ENCODE data around the gene BCL7A. TPM values are rescaled to one million over a fixed set of nuclear protein-coding genes. Genes with fewer than 3 reads are reported as not detected.

BCL7A gene
- total RNA-seq, 1 donor from 2014 or later, result 12.4 TPM

DNA sequence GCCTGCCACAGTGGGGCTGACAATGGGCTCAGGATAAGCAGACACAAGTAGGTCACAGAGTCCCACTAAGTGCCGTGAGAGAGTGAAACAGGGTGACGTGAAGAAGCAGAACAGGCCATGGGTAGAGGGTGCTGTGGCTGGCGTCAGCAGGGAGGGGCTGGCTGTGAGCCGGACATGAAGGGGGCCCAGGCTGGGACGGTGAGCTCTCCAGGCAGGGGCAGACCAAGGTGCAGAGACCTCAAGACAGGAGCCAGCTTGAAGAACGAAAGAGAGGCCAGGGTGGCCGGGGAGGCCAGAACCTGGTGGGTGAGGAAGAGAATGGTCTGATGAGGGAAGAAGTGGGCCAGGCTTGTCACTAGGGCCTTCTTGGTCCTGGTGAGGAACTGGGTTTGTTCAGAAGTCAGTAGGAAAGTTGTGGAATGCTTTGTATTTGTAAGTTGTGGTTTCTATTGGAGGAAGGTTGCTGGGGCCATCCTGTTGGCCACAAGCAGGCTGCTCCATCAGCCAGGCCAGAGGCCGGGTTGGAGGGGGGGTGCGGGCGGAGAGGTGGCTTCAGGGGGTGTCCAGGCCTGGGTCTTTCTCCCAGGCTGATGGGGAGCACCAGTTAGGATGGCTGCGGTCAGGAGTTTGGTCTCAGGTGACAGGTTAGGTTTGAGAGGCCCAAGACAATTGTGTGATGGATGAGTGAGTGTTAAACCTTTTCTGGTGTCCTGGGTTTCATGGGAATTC is 35.5 kb downstream of the BCL7A start:
- TF ChIP-seq, protein P1, sequence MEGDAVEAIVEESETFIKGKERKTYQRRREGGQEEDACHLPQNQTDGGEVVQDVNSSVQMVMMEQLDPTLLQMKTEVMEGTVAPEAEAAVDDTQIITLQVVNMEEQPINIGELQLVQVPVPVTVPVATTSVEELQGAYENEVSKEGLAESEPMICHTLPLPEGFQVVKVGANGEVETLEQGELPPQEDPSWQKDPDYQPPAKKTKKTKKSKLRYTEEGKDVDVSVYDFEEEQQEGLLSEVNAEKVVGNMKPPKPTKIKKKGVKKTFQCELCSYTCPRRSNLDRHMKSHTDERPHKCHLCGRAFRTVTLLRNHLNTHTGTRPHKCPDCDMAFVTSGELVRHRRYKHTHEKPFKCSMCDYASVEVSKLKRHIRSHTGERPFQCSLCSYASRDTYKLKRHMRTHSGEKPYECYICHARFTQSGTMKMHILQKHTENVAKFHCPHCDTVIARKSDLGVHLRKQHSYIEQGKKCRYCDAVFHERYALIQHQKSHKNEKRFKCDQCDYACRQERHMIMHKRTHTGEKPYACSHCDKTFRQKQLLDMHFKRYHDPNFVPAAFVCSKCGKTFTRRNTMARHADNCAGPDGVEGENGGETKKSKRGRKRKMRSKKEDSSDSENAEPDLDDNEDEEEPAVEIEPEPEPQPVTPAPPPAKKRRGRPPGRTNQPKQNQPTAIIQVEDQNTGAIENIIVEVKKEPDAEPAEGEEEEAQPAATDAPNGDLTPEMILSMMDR (conservative IDR thresholded peaks at IDR 0.05; ENCODE audit: low read depth, low read length), result no peak

DNA sequence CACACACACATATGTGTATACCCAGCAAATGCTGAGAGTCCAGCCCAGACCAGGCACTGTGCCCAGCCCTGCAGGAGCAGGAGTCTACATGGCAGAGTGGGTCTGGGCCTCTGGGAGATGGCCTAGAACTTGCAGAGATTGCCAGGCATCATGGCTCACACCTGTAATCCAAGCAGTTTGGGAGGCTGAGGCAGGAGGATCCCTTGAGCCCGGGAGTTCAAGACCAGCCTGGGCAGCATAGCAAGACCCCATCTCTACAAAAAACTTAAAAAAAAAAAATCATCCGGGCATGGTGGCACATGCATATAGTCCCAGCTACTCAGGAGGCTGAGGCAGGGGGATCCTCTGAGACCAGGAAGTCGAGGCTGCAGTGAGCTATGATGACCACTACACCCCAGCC is 36.1 kb downstream of the BCL7A start:
- TF ChIP-seq, protein P1 (conservative IDR thresholded peaks at IDR 0.05; ENCODE audit: low read depth, low read length), result no peak
- H3K4me3 ChIP-seq (ENCODE audit: low read depth, low read length), result no peak overlapping the region
- DNase-seq (ENCODE audit: low read depth), result no peak

More for the DNA sequence above, 35.5 kb downstream of the BCL7A start:
- DNase-seq (ENCODE audit: low read depth), result no peak
- no peak overlapping the region for H3K4me3 ChIP-seq (ENCODE audit: low read depth, low read length)

DNA sequence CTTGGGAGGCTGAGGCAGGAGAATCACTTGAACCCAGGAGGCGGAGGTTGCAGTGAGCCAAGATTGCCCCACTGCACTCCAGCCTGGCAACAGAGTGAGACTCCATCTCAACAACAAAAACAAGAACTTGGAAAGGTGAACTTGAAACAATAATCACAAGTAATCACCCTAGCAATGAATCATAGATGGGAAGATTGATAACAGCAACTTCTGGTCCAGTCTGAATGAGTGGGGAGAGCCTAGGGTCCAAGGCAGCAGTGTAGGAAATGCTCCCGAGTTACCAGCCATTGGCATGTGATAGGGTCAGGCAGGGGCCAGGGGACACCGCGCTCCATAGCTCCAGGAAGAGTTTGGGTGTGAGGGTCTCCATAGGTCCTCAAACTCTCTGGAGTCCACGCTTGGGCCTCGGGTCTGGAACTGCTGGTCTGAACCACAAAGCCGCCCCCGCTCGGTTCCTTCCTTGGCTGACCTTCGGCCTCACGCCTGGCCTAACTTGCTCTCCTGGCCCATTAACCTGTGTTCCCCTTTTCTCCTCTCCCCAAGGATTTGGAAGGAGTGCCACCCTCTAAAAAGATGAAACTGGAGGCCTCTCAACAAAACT is 37.0 kb downstream of the BCL7A start:
- no peak overlapping the region for H3K4me3 ChIP-seq (ENCODE audit: low read depth, low read length)
- no peak for DNase-seq (ENCODE audit: low read depth)
- TF ChIP-seq, protein P1 (conservative IDR thresholded peaks at IDR 0.05; ENCODE audit: low read depth, low read length), result no peak

DNA sequence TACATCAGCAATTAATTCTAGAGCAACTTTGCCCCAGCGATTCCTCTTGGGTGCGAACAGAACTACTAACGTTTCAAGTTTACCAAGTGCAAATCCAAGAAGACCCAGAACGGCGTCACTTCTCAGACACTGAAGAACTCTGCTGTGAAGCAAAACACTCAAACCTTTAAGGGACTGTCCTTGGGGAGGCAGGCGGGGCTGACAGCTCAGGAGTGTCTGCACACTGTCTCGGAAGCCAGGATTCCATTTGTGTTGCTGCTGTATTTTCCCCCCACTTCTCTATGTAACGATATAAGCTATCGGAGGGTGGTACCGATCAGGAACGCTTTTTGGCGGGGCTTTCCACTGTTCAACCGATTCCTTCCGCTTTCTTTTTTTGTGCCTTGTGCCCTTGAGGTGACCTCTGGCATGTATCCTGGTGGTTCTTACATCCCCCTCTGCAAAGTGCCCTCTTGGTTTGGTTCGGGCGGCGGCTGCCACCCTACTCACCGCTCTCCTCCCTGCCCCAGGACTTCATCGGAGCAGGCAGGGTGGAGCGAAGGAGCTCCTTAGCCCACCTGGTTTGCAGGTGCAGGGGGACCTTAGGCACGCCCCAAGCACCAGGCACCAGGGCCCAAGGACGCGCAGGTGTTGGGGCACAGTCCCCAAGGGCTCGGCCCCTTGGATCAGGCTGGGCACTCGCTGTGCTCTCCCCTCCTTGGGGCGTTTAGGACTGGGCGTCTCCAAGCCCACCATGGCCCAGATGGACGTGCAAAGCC is 37.7 kb downstream of the BCL7A start:
- no peak overlapping the region for H3K4me3 ChIP-seq (ENCODE audit: low read depth, low read length)
- DNase-seq (ENCODE audit: low read depth), result no peak
- TF ChIP-seq, protein P1 (conservative IDR thresholded peaks at IDR 0.05; ENCODE audit: low read depth, low read length), result no peak

DNA sequence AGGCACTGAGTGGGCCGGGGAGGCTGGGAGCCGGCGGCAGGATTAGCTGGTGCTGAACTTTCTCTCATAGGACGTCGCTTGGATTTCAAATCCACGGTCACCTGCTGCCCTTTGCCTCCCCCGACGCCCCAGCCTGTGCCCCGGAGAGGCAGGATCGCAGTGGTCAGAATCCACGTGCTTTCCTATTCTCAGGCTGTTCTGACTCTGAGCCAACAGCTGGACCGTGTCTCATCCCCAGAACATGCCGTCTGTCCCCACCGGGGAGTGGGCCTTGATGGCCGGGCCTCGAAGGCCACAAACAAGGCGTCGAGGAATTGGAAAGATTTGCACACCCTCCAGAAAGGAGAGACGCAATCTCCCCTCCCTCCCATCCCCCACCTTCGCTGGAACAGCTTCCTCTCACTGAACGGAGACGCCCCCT is 38.4 kb downstream of the BCL7A start:
- TF ChIP-seq, protein P1 (conservative IDR thresholded peaks at IDR 0.05; ENCODE audit: low read depth, low read length), result no peak
- no peak overlapping the region for H3K4me3 ChIP-seq (ENCODE audit: low read depth, low read length)
- DNase-seq (ENCODE audit: low read depth), result no peak

DNA sequence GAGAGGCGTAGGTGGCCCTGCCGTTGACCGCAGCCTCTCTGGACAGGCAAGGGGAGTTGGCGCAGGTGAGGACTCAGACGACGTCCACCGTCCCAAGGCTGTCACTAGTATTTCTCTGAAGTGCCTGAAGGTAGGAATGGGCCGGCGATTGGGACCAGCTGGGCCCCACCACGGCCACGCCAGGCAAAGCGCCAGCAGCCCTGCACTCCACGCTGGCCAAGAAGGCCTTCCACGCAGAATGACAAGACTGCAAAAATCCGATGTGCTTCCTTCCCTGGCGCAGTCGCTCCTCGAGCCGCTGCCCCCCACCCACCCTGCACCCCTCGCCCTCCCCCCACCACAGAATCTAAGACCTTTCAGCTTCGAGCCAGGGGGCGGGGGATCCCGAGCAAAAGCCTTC is 39.6 kb downstream of the BCL7A start:
- H3K4me3 ChIP-seq (ENCODE audit: low read depth, low read length), result no peak overlapping the region
- TF ChIP-seq, protein P1 (conservative IDR thresholded peaks at IDR 0.05; ENCODE audit: low read depth, low read length), result no peak
- DNase-seq (ENCODE audit: low read depth), result no peak
